GM19467 (cell line): ENCODE results near the gene KRTAP10-5.
"Not testable (repeated sequence)": the region's sequence is repeated elsewhere in the genome, so short reads cannot be mapped to it uniquely, and the experiment has no call there.

Source experiments
- ATAC-seq: cut with Tn5 transposase; IDR thresholded peaks from one replicate; pipeline ENCODE4 v1.9.1; 2021; ENCODE audit warnings: mild to moderate bottlenecking, moderate library complexity; ENCODE audit not compliant: unreplicated experiment

Gene KRTAP10-5, protein sequence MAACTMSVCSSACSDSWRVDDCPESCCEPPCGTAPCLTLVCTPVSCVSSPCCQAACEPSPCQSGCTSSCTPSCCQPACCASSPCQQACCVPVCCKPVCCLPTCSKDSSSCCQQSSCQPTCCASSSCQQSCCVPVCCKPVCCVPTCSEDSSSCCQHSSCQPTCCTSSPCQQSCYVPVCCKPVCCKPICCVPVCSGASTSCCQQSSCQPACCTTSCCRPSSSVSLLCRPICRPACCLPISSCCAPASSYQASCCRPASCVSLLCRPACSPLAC

GRCh38 chr21:44580231-44580821, at the start of gene KRTAP10-5:
Gene KRTAP10-5 (minus strand): TSS chr21:44580604. CDS start chr21:44580578, 26 bp downstream.
- not testable (repeated sequence) for ATAC-seq

DNA sequence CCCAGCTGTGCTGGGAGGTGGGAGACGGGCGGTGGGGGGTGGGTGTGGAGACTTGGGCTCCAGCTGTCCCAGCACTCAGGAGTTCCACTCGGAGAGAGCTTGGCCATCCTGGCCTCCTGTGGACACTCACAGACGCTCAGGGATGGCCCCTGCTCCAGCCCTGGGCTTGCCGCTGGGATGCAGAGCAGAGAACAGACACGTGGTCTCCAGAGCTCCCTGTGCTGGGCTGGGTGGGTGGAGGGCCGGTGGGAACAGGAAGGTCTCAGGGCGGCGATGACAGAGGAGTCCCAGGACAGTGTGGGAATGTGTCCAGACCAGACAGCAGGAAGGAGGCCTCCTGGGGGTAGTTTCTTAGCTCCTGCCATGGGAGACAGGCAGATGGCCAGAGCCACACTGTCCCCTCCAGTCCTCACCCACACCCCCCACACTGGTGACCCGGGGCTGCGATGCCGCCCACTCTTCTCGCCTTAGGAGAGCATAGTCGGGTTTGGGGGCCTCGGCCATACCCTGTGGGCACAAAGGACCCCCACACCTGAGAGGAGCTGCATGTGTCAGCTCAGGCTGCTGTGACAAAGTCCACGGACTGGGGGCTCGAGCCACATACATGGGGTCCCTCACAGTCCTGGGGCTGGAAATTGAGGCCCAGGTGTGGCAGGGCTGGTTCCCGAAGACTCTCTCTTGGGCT, 48.4 kb upstream of the KRTAP10-5 start:
- ATAC-seq, result no peak

DNA sequence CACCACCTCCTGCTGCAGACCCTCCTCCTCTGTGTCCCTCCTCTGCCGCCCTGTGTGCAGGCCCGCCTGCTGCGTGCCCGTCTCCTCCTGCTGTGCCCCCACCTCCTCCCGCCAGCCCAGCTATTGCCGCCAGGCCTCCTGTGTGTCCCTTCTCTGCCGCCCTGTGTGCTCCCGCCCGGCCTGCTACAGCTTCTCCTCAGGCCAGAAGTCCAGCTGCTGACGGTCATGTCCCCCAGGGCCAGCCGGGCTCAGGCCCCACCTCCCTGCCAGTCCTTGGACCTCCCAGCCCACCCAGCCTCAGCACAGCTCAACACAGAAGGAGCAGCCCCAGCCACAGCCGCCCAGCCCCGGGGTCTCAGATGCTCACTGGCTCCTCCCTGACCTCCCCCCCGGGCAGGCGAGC, 47.4 kb upstream of the KRTAP10-5 start:
- not testable (repeated sequence) for ATAC-seq

- not testable (repeated sequence) for ATAC-seq
Observed at GRCh38 chr21:44627181-44627822, 46.9 kb upstream of the KRTAP10-5 start.

- no peak for ATAC-seq
Observed at GRCh38 chr21:44626673-44627143, 46.3 kb upstream of the KRTAP10-5 start, which contains the start of gene KRTAP10-9. Gene KRTAP10-9 (plus strand): TSS chr21:44627093. CDS start chr21:44627172, 79 bp downstream.

DNA sequence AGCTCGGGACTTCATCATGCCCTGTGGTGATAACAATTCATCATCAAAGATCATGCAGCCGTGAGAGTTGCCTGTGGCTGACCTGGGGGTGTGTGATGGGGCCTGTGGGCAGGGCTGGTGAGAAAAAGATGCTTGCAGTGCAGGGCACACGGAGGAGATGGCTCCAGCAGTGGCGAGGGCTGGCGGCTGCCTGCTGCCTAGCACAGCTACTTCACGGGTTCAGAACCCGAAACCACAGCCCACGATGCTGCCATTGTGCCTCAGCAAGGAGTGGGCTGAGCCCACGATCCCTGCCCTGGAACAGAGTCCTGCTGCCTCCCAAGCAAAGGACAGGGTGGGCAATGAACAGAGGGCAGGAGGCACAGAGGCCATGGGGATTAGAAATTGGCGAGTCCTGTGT, 45.9 kb upstream of the KRTAP10-5 start:
- no peak for ATAC-seq

- ATAC-seq, result no peak
Observed at GRCh38 chr21:44625756-44626155, 45.4 kb upstream of the KRTAP10-5 start.

- ATAC-seq, result no peak
Observed at GRCh38 chr21:44623575-44623974, 43.2 kb upstream of the KRTAP10-5 start.

DNA sequence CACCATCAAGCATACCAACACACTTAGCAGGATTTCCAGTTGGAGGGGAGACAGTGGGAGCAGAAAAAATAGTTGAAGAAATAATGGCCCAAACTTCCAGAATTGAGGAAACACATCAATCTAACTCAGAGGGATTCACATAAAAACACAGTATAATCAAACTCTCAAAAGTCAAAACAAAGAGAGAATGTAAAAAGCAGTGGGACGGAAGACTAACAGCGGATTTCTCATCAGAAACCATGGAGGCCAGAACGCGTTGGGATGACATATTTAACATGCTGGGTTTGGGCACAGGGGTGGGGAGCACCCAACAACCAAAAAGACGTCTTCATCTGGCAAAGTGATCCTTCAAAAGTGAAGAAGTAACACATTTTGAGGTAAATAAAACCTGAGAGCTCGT, 39.5 kb upstream of the KRTAP10-5 start:
- no peak for ATAC-seq

DNA sequence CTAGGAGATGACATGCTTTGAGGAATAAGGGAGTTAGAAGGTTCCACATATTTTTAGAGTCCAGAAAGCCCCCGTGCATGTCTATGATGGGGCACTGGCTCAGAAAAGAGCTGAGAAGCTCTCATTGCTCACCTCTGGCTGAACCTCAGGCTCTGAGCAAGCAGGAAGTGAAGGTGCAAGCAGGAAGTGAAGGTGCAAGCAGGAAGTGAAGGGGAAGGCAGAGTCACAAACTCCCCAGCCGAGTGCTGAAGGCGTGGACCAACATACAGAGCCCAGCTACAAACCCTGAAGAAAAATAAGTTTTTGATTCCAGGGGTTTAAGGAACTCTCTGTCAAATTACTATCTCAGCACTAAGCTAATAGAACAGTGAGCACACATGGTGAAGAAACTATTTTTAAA, 38.5 kb upstream of the KRTAP10-5 start:
- no peak for ATAC-seq

GRCh38 chr21:44618504-44618903, 38.1 kb upstream of the KRTAP10-5 start:
- ATAC-seq, result no peak

- no peak for ATAC-seq
Observed at GRCh38 chr21:44617071-44617501, 36.7 kb upstream of the KRTAP10-5 start.

- ATAC-seq, result no peak
Observed at GRCh38 chr21:44616591-44616926, 36.2 kb upstream of the KRTAP10-5 start.

- no peak for ATAC-seq
Observed at GRCh38 chr21:44615911-44616590, 35.6 kb upstream of the KRTAP10-5 start.

DNA sequence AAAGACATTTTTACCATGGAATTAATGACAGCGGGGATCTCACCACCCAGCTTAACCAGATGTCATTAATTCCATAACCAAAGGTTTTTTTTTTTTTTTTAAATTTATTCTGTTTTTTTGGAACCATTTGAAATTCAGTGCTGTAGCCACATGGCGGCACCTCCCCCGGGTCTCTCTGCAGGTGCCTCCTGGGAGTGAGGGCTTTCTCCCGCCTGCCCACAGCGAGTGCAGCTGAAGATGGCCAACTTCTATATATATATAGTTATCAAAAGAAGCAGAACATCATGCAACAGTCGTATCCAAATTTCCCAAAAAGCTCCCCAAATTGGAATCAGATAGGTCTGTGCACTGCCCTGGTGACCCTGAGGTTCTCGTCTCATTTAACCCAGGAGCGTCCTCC, 35.1 kb upstream of the KRTAP10-5 start:
- ATAC-seq, result no peak

DNA sequence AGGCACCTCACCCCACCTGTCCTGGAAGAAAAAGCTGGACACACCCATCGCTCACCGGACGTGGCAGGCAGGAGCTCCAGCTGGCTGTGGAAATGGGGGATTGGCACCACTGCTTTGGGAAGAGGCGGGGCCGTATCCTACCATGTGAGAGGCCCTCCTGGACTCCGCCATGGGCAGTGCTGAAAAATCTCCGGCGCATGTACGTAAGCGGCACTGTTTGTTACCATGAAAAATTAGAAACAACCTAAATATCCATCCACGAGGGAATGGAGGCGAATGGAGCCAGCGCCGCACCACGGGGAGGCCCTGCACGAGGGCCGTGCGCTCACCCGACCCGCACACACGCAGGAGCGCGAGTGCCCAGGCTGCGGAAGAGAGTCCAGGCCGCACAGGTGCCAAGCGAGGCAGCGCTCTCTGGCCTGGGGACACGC, 34.6 kb upstream of the KRTAP10-5 start:
- no peak for ATAC-seq

DNA sequence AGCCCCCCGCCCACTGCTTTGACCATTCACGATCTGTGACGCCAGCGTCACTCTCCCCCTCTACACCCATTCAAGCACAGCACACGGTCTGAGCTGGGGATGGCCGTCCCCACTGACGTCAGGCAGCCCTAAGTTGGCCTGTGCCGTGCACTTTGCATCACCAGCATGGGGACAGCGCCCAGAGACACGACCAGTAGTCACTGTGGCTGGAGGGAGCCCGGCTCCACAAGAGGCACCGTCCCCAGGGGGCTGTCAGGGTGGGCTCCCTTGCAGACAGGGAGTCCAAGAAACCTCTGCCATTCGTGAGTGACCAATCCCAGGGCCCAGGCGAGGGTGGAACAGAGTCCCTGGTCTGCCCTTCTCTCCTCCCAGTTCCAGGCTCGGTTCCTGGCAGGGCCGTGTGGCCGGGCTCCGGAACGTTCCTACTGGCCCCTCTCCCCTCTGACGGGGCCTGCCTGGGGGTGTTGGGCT, 33.8 kb upstream of the KRTAP10-5 start:
- no peak for ATAC-seq

- no peak for ATAC-seq
Observed at GRCh38 chr21:44613386-44614155, 33.2 kb upstream of the KRTAP10-5 start.

DNA sequence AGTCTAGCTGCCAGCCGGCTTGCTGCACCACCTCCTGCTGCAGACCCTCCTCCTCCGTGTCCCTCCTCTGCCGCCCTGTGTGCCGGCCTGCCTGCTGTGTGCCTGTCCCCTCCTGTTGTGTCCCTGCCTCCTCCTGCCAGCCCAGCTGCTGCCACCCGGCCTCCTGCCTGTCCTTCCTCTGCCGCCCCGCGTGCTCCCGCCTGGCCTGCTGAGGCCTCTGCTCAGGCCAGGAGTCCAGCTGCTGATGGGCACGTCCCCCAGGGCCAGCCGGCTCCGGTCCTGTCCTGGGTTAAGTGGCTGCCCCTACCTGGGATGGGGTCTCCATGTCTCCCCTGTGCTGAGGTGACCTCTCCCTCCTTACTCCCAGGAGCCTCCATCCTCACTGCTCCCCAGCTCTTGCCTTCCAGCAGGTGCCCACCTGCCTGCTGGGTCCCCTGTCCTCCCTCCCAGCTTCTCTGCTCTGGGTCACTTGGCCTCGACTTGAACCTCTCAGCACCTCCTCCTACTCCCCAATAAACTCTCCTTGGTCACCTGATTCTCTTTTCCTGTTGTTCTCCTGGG, 32.3 kb upstream of the KRTAP10-5 start:
- no peak for ATAC-seq
